Measurements from ENCODE around the gene TMEM220.

TMEM220 gene

GRCh38 chr17:10750210-10750609 lies 20.4 kb upstream of the TMEM220 start:
- in situ Hi-C loops (cut with HindIII; ENCODE audit: low sequenced_read_pairs) = no loop called here
- TF ChIP-seq, protein P1, sequence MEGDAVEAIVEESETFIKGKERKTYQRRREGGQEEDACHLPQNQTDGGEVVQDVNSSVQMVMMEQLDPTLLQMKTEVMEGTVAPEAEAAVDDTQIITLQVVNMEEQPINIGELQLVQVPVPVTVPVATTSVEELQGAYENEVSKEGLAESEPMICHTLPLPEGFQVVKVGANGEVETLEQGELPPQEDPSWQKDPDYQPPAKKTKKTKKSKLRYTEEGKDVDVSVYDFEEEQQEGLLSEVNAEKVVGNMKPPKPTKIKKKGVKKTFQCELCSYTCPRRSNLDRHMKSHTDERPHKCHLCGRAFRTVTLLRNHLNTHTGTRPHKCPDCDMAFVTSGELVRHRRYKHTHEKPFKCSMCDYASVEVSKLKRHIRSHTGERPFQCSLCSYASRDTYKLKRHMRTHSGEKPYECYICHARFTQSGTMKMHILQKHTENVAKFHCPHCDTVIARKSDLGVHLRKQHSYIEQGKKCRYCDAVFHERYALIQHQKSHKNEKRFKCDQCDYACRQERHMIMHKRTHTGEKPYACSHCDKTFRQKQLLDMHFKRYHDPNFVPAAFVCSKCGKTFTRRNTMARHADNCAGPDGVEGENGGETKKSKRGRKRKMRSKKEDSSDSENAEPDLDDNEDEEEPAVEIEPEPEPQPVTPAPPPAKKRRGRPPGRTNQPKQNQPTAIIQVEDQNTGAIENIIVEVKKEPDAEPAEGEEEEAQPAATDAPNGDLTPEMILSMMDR (IDR thresholded peaks at IDR 0.05; ENCODE audit: low read depth, low read length) = no peak
- no peak overlapping the region for H3K4me3 ChIP-seq (ENCODE audit: low read depth, low read length)
- DNase-seq (ENCODE audit: low read depth, low spot score) = no peak

- no peak overlapping the region for H3K4me3 ChIP-seq (ENCODE audit: low read depth, low read length)
- no peak for DNase-seq (ENCODE audit: low read depth, low spot score)
- in situ Hi-C loops (cut with HindIII; ENCODE audit: low sequenced_read_pairs) = no loop called here
- TF ChIP-seq, protein P1 (IDR thresholded peaks at IDR 0.05; ENCODE audit: low read depth, low read length) = no peak
Measured at GRCh38 chr17:10748531-10749181, 18.8 kb upstream of the TMEM220 start.

GRCh38 chr17:10745231-10745630 lies 15.4 kb upstream of the TMEM220 start:
- in situ Hi-C loops (cut with HindIII; ENCODE audit: low sequenced_read_pairs) = no loop called here
- no peak for DNase-seq (ENCODE audit: low read depth, low spot score)
- TF ChIP-seq, protein P1 (IDR thresholded peaks at IDR 0.05; ENCODE audit: low read depth, low read length) = no peak
- H3K4me3 ChIP-seq (ENCODE audit: low read depth, low read length) = no peak overlapping the region

GRCh38 chr17:10744501-10745000 lies 14.7 kb upstream of the TMEM220 start:
- TF ChIP-seq, protein P1 (IDR thresholded peaks at IDR 0.05; ENCODE audit: low read depth, low read length) = no peak
- no peak overlapping the region for H3K4me3 ChIP-seq (ENCODE audit: low read depth, low read length)
- DNase-seq (ENCODE audit: low read depth, low spot score) = no peak
- in situ Hi-C loops (cut with HindIII; ENCODE audit: low sequenced_read_pairs) = no loop called here

DNA sequence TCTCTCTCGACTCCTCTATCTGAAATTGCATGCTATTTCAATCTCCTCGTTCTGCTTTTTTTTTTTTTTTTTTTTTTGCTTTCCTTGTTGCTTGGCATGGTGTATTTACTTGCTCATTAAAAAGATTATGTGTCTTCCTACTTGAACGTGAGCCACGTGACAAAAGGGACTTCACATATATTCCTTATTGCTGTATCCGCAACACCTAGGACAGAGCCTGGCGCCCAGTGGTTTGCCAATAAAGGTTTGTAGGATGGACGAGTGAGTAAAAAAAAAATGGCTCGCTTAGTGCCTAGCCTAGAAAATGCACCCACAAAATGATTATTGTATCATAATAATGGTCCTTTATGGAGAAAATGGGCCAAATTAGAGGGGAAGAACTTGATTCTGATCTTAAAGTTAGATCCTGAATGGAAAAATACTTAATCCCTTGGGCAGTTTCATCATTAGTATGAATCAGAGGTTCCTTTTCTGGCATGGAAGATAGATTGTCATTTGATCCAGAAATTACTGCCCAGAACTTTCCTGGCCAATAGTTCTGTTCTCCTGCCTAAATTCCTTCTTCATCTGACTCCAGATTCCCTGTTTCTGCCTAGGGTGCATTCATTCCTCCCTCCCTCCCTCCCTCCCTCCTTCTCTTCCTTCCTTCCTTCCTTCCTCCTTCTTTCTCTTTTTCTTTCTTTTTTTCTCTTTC lies 13.6 kb upstream of the TMEM220 start:
- in situ Hi-C loops (cut with HindIII; ENCODE audit: low sequenced_read_pairs) = no loop called here
- no peak overlapping the region for H3K4me3 ChIP-seq (ENCODE audit: low read depth, low read length)
- TF ChIP-seq, protein P1 (IDR thresholded peaks at IDR 0.05; ENCODE audit: low read depth, low read length) = no peak
- no peak for DNase-seq (ENCODE audit: low read depth, low spot score)

- DNase-seq (ENCODE audit: low read depth, low spot score) = no peak
- in situ Hi-C loops (cut with HindIII; ENCODE audit: low sequenced_read_pairs) = no loop called here
- TF ChIP-seq, protein P1 (IDR thresholded peaks at IDR 0.05; ENCODE audit: low read depth, low read length) = no peak
- no peak overlapping the region for H3K4me3 ChIP-seq (ENCODE audit: low read depth, low read length)
Measured at GRCh38 chr17:10742431-10742830, 12.6 kb upstream of the TMEM220 start.

Data from astrocyte of the spinal cord (primary cell).